NOMO-1 treated with dmso at 0.1 percent for 144 hours (cell line): ENCODE results near the gene NXPH4.
A peak's percentile ranks its signal among the peaks of the same experiment; 100 is the strongest.

Source experiments
- DNase-seq: peaks from one replicate; lab custom pipeline; 2025; ENCODE audit not compliant: unreplicated experiment; lab: John Stamatoyannopoulos, UW

NXPH4 gene

GRCh38 chr12:57216014-57216911 is at the start of gene NXPH4:
Gene NXPH4 (plus strand): TSS chr12:57216794. CDS start chr12:57216970, 176 bp downstream.
- DNase-seq, result no peak

GRCh38 chr12:57166971-57167371 is 49.6 kb upstream of the NXPH4 start:
- no peak for DNase-seq

GRCh38 chr12:57168058-57168457 is 48.5 kb upstream of the NXPH4 start:
- DNase-seq, result no peak

- DNase-seq, result no peak
Observed at GRCh38 chr12:57169046-57169795, 47.4 kb upstream of the NXPH4 start.

GRCh38 chr12:57169969-57170368 is 46.6 kb upstream of the NXPH4 start:
- no peak for DNase-seq

GRCh38 chr12:57170408-57170807 is 46.2 kb upstream of the NXPH4 start:
- no peak for DNase-seq

GRCh38 chr12:57170927-57171326 is 45.7 kb upstream of the NXPH4 start:
- no peak for DNase-seq

GRCh38 chr12:57171668-57172067 is 44.9 kb upstream of the NXPH4 start:
- no peak for DNase-seq

- no peak for DNase-seq
Observed at GRCh38 chr12:57173089-57173488, 43.5 kb upstream of the NXPH4 start.

GRCh38 chr12:57173683-57174082 is 42.9 kb upstream of the NXPH4 start:
- no peak for DNase-seq

GRCh38 chr12:57175428-57176138 is 41.0 kb upstream of the NXPH4 start:
- peak; percentile 39 for DNase-seq

GRCh38 chr12:57176139-57176477 is 40.5 kb upstream of the NXPH4 start:
- no peak for DNase-seq

- DNase-seq, result no peak
Observed at GRCh38 chr12:57176846-57177245, 39.7 kb upstream of the NXPH4 start.

- DNase-seq, result no peak
Observed at GRCh38 chr12:57177354-57177753, 39.2 kb upstream of the NXPH4 start.

GRCh38 chr12:57178213-57178612 is 38.4 kb upstream of the NXPH4 start:
- DNase-seq, result no peak

GRCh38 chr12:57179331-57180086 is 37.1 kb upstream of the NXPH4 start:
- no peak for DNase-seq

GRCh38 chr12:57180321-57180989 is 36.1 kb upstream of the NXPH4 start:
- DNase-seq, result no peak

- DNase-seq, result no peak
Observed at GRCh38 chr12:57181072-57181471, 35.5 kb upstream of the NXPH4 start.

GRCh38 chr12:57181561-57182155 is 34.9 kb upstream of the NXPH4 start:
- DNase-seq, result no peak
